NAMALWA (cell line): ENCODE data around the gene DUSP18.
"Not testable (repeated sequence)": the region's sequence is repeated elsewhere in the genome, so short reads cannot be mapped to it uniquely, and the experiment has no call there.

Experiments
- DNase-seq: peaks from one replicate; pipeline ENCODE4 v3.0.0-alpha.2; 2015; ENCODE audit warnings: low spot score

The DUSP18 gene

GRCh38 chr22:30667494-30668385, at the start of gene DUSP18:
Gene DUSP18, minus strand, starts transcription at chr22:30667875. Its CDS starts 3,872 bp downstream, at chr22:30664003.
- DNase-seq: peak; percentile 92

GRCh38 chr22:30714062-30714461, 46.4 kb upstream of the DUSP18 start:
- no peak for DNase-seq

DNA sequence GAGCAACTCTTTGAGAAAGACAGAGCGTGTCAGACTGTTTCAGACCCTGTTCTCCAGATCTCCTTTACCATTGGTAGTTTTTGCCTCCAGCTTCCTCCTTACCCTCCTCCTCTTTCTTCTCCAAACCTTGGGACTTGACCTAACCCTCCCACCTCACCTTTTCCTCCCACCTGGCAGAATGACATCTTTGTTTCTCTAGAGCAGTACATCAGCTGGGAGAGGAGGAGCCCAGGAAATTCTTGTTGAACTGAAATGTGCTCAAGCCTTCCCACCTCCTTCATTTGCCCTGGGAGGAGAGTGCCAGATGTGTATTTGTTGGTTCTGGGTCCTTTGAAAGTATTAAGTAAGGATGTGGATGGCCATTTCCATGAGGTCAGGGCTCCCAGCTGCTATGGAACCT, 44.4 kb upstream of the DUSP18 start:
- DNase-seq: no peak

DNA sequence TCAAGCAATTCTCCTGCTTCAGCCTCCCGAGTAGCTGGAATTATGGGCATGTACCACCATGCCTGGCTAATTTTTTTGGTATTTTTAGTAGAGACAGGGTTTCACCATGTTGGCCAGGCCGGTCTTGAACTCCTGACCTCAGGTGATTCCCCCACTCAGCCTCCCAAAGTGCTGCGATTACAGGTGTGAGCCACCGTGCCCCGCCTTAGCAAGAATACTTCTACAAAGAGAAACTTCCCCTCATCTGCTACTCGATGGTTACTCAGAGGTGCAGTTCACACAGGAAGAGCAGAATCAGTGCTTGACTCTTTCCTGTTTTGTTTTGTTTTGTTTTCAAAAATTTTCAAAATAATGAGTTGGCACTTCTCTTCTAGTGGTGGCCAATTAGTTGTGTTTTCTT, 42.3 kb upstream of the DUSP18 start:
- not testable (repeated sequence) for DNase-seq

- DNase-seq: no peak
These were observed 38.3 kb upstream of the DUSP18 start for GRCh38 chr22:30705710-30706651.

DNA sequence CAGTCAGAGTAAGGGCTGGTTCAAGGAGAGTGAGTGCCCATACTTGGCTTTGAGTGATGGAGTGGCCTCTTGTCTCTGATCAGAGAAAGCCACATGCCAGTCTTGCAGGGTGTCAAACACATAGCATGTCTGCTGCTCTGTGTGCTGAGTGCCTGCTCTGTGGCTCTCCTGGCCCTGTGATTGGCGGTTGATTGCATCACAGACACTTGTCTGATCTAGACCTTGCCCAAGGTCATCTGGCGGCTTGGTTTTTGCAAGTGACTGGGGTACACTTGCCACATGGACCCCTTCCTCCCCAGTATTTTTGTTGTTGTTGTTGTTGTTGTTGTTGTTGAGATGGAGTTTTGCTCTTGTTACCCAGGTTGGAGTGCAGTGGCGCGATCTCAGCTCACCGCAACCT, 37.3 kb upstream of the DUSP18 start:
- no peak for DNase-seq

- DNase-seq: no peak
These were observed 35.2 kb upstream of the DUSP18 start for GRCh38 chr22:30702856-30703255.

DNA sequence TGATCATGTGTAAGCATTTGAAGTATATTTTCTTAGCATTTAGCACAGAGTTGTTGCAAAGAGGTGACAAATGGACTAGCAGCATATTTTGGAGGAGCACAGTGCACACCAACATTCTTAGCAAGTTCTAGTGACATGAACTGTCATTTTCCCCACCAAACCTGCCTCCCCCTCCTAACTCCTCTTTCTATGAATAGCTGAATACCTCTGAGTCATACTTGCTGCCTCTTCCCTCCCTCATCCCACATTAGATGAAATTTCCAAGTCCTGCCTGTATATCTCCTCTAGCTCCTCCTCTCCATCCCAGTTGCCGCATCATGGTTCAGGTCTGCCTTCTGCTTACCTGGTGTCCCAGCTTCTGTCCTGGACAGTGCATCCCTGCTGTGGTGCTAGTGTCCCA, 34.2 kb upstream of the DUSP18 start:
- no peak for DNase-seq

GRCh38 chr22:30697975-30698374, 30.3 kb upstream of the DUSP18 start:
- no peak for DNase-seq

- DNase-seq: no peak
These were observed 28.4 kb upstream of the DUSP18 start for GRCh38 chr22:30695871-30696655.

DNA sequence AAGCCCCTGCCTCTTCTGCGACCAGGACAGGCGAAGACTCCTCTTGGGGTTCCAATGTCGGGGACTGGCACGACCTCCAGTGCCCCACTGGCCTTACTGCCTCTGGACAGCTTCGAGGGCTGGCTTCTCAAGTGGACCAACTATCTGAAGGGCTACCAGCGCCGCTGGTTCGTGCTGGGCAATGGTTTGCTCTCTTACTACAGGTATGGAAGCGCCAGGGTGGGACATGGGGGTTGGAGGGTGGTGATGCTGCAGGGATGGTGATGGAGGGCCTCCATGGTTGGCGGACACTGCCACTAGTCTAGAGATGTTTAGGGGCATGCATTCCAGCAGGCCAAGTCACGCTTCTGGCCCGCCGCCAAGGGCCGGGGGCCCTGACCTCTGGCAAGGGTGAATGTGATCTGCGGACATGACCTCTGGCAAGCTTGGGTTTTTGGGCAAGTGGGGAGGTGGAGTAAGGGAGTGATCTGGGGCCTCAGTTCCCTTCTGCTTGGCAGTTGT, 27.7 kb upstream of the DUSP18 start:
- no peak for DNase-seq

- no peak for DNase-seq
These were observed 27.1 kb upstream of the DUSP18 start, which contains the start of gene OSBP2 for GRCh38 chr22:30694640-30695350. Gene OSBP2, plus strand, starts transcription at chr22:30694874. Its CDS starts 36 bp downstream, at chr22:30694910.

- no peak for DNase-seq
These were observed 26.5 kb upstream of the DUSP18 start for GRCh38 chr22:30694171-30694639.

- DNase-seq: no peak
These were observed 23.5 kb upstream of the DUSP18 start for GRCh38 chr22:30691204-30691603.

DNA sequence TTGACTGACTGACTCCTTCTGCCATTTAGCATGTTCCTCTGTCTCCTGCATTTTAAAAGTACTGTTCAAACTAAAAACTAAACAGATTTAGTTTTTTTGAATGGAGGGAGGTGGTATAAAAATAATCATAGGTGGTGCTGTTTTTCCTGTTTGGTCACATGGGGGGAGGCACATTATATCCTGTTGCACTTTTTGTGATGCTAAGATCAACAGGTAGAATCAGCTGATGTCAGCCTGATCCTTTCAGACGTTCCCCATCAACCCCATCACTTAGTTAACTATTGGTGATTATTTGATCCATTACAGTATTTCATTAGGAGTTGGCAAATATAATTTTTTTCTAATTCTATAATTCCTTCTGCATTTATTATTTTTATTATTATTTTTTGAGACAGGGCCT, 21.9 kb upstream of the DUSP18 start:
- no peak for DNase-seq

DNA sequence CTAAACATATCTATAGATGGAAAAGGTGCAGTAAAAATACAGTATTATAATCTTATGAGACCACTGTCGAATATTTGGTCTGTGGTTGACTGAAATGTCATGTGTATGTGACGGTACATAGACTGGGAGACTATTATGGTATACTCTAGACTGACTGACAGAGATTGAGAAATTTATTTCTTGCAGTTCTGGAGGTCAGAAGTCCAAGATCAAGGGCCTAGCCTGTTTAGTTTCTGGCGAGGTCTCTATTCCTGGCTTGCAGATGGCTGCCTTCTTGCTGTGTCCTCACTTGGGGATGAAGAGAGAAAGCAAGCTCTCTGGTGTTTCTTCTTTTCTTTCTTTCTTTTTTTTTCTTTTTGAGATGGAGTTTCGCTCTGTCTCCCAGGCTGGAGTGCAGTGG, 19.7 kb upstream of the DUSP18 start:
- no peak for DNase-seq

DNA sequence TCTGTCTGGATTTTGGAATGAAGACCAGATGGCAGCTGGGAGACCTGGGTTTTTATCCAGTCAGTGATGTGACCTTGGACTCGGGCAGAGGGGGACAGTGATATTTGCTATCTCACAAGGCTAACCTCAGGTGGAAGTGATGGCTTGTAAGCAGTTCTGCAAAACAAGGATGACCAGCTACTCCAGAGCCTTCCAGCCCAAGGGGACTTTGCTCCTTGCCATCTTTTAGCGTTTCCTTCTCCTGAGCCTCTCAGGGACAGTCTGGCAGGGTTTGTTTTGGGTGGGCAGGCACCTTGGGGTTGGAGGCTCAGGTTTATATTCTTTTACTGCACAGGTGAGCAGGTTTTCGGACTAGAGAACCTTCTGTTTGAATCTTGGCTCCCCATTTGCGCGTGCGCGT, 17.5 kb upstream of the DUSP18 start:
- DNase-seq: no peak

GRCh38 chr22:30681831-30682230, 14.2 kb upstream of the DUSP18 start:
- no peak for DNase-seq

DNA sequence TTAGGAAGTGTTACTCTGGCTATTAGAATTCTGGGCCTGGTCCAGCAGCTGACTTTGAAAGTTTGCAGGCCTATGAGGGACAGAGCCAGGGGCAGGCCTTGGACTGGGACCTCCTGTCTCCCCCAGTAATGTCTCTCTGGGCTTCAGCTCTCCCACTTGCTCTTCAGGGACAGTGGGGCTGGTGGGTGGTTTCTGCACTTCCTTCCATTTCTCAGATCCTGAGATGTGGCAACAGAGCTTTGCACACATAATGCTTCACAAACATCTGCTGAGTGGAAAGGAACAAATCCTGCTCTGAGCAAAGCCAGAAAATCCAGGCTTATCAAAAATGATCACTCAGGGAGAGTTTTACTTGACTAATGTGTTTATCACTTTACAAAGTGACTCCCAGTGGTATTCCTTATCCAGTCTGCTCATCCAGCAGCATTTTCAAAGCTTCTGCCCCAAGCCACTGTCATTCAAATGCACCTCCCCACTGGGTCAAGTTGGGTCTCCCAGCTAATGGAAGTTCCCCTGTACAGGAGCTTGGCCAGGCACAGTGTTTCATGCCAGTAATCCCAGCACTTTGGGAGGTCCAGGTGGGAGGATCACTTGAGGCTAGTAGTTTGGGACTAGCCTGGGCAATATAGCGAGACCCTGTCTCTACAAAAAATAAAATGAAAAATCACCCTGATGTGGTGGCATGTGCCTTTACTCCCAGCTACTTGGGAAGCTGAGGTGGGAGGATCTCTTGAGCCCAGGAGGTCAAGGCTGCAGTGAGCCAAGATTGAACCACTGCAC, 13.5 kb upstream of the DUSP18 start:
- no peak for DNase-seq
